M059J (cell line): Measurements from ENCODE around the gene PITPNC1. TPM values are rescaled to one million over a fixed set of nuclear protein-coding genes. Genes with fewer than 3 reads are reported as not detected.
"Not testable (repeated sequence)": the region's sequence is repeated elsewhere in the genome, so short reads cannot be mapped to it uniquely, and the experiment has no call there.

Source experiments
- DNase-seq: peaks from one replicate; pipeline ENCODE4 v3.0.0-alpha.2; 2012; ENCODE audit warnings: low read depth
- total RNA-seq: library from RNA; depleted of rRNA; stranded (reverse); fragments of >200 nt; shearing (Covaris generic); gene quantifications from 2 replicates; pipeline ENCODE4 v1.2.3, GENCODE V29; 2014

PITPNC1 gene
- total RNA-seq, 1 experiment from 2014 or later: 4.0 TPM

DNA sequence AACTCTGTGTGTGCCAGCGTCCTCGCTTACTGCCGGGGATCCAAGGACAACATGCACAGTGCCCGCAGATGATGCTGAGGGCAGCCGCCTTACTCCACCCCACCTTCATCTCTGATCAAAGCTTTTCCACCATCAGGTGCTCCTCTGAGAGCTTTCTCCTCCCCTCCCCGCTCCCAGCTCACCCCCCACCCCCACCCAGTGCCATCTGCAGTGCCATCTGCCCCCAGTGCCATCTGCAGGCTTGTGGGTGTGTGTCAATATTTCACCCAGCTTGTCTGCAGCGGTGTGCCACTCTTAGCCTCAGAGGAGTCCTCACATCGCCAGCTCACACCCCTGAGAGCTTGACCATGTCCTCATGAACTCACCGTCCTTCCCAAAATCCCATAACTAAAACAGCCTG, 242.5 kb downstream of the PITPNC1 start:
- no peak for DNase-seq

DNA sequence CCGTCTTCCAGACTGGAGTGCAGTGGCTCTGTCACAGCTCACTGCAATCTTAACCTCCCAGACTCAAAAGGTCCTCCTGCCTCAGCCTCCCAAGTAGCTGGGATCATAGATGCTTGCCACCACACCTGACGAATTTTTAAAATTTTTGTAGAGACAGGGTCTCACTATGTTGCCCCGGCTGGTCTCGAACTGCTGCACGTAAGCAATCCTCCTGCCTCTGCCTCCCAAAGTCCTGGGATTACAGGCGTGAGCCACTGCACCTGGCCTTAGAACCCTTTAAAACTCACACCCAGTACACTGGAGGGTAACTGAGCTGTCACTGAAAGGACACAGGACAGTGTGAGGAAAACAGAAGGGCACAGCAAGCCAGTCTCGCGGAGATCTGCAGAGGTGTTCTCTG, 243.0 kb downstream of the PITPNC1 start:
- DNase-seq: no peak

DNA sequence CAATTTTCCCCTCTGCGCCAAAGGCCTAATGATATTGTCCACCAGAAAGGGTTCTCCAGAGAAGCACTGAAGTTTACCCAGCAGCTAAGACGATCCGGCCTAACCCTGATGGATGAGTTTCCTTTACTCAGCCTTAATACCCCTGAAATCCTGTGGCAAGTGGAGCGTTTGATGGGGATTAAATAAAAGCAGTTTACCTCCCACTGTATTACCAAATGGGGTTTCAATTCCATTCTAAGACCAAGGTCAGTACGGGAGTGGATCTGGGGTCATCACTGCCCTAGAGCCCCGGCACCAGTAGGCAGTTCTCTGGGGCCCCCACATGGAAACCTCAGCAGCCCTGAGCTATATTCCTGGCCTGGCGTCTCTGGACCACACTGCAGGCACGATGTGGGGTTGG, 243.6 kb downstream of the PITPNC1 start:
- no peak for DNase-seq

GRCh38 chr17:67623767-67624166, 246.7 kb downstream of the PITPNC1 start:
- no peak for DNase-seq

GRCh38 chr17:67624886-67625656, 248.0 kb downstream of the PITPNC1 start:
- DNase-seq: peak; percentile 7

GRCh38 chr17:67625971-67626370, 248.9 kb downstream of the PITPNC1 start:
- no peak for DNase-seq

- DNase-seq: peak; percentile 32
Observed at GRCh38 chr17:67628580-67629013, 251.5 kb downstream of the PITPNC1 start.

DNA sequence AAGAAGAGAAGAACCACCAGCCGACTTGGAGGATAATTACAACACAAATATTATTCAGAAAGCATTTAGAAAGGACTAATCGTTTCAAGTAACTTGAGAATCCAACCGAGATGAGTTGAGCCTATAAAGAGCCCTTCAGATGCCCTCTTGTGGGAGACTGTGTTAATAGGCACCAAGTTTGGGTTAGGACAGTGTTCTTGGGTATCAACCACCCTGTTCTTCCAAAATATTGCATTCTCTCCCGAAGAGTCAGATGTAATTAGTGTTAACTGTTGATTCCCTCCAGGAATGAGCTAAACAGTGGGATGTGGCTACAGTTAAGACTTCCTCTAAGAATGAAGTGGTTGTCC, 252.9 kb downstream of the PITPNC1 start:
- DNase-seq: peak; percentile 53

- DNase-seq: not testable (repeated sequence)
Observed at GRCh38 chr17:67630836-67631235, 253.8 kb downstream of the PITPNC1 start.

- DNase-seq: no peak
Observed at GRCh38 chr17:67632141-67632540, 255.1 kb downstream of the PITPNC1 start.

DNA sequence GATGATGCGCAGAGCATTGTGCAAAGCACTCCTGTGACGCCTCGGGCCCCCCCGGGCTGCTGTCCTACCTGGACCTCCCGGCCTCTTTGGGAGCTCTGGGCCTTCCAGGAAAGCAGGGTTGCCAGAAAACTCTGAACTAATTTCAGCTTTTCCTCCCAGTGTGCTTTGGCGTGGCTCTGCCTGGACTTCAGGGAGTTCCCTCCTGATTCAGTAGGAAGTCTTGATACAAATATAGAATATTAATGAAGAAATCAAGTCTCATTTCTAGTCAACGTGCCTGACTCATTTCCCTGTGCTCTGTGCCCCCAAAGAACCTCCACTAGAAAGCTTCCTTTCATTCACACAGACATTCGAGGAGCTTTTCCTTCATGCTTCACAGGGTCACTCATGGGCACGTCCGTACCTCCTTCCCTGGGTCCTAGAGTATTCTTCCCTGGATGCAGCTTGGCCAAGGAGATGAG, 256.7 kb downstream of the PITPNC1 start:
- DNase-seq: no peak

GRCh38 chr17:67635681-67636080, 258.6 kb downstream of the PITPNC1 start:
- no peak for DNase-seq

- no peak for DNase-seq
Observed at GRCh38 chr17:67636312-67636711, 259.2 kb downstream of the PITPNC1 start.

DNA sequence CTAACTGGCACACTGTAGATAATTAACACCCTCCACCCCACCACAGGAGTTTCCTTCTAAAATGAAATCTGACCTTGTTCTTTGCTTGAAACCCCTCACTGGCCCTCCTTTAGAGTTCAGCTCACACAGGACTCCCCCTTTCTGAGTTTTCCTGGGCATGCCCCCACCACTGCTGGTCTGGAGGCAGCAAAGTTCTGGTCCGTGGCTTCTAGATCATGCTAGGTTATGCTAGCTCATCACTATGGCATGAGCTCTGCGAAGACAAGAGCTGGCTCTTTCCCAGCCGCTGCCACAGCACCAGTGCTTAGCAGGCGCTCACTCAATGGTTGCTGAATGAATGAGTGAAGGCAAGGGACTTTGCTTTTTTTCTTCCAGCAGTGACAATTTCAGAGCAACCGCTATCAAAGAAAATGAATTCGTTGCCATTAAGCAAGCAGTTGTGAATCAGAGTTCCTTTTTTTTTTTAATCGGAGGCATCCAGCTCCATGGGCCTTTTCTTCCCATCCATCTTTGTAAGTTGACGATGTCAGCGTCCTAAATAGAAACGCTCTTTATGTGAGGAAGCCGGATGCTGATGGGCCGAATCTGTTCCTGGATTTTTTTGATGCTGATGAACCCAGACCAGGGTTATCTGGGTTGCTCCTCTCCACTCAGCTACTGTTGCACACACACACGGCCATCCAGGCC, 259.9 kb downstream of the PITPNC1 start:
- DNase-seq: peak; percentile 20

DNA sequence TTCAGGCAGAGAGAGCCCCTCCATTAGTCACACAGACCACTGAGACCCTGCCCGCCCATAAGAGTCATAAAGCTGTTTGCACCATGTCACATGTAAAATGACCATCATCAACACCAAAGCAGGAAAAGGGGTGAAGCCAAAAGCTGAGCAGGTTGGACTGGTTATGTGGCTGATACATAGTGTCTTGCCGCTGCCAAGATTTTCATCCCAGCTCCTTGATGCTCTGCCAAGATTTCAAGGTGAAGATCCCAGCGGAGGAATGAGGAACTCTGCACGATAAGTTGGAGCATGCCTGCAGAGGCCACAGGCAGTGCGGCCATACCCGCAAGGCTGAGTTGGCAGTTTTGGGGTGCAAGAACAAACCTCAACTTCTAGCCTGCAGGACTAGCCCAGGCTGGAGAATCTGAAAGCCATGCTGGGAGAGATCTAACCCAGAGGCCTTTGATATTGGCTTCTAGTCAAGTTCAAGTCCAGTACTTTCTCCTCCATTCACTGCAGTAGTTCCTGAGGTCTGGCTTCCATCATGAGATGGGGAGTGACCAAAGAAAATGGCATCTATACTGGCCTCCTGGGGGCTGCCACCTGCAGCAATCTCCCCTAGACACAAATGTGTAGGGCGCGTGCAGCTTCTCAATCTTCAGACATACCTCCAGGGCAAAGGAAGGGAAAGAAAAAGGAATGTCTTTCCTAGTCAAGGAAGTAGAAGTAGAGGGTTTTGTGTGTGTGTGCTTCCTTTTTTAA, 261.0 kb downstream of the PITPNC1 start:
- DNase-seq: no peak

GRCh38 chr17:67638871-67639270, 261.8 kb downstream of the PITPNC1 start:
- no peak for DNase-seq

GRCh38 chr17:67639555-67639954, 262.5 kb downstream of the PITPNC1 start:
- no peak for DNase-seq

DNA sequence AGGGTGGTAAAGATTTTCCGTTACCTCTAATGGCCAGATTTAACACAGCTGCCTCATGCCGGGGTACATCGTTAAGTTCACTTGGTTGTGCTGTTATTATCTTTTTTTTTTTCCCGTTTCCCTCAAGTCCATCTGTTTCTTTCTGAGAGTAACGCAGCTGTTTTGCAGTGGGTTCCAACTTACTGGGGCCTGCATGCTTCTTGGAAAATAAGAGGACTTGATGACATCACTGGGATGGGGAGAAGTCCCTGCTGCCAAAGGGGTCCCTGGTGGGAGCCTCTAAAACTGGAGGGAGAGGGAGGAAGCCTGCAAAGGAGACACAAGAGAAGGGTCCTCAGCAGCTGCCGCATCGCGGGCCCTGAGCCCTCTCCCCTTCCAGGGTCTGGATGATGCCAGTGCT, 262.9 kb downstream of the PITPNC1 start:
- no peak for DNase-seq

DNA sequence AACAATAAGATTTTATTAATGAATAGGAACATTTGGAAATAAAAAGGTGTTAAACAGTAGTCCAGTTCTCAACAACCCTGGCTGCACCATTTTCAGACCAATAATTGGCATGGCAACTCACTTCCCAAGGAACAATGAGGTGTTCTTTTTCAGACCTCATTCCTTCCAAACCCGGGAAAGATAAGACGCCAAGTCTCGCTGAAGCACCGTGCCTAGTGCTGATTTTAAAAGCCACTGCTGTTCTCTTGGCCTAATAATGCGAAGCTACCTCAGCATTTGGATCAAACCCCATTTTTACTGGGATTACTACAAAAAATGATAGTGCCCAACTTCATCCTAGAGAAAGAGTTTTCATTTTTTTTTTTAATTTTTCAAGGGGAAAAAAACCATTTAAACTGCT, 265.4 kb downstream of the PITPNC1 start:
- no peak for DNase-seq

- DNase-seq: no peak
Observed at GRCh38 chr17:67644061-67644460, 267.0 kb downstream of the PITPNC1 start.

DNA sequence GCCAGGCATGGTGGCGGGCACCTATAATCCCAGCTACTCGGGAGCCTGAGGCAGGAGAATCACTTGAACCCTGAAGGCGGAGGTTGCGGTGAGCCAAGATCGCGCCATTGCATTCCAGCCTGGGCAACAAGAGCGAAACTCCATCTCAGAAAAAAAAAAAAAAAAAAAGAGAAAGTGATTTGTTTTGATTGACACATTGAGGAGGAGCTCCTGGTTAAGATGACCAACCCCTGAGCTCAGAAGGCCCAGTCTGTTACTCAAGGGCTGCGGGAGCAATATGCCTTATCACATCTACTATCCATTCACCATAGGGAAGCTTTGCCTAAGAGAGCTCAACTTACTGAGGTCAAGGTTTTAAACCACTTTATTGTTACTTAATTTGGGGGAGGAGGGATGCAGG, 268.1 kb downstream of the PITPNC1 start:
- not testable (repeated sequence) for DNase-seq

DNA sequence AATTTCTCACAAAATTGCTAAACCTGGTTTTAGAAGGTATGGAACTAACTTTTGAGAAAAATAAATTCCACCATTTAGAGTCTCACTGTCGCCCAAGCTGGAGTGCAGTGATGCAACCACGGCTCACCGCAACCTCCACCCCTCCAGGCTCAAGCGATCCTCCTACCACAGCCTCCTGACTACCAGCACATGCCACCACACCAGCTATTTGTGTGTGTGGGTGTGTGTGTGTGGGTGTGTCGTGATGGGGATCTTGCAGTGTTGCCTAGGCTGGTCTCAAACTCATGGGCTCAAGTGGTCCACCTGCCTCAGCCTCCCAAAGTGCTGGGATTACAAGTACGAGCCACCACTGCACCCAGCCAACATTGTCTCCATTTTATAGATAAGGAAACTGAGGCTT, 269.4 kb downstream of the PITPNC1 start:
- no peak for DNase-seq

DNA sequence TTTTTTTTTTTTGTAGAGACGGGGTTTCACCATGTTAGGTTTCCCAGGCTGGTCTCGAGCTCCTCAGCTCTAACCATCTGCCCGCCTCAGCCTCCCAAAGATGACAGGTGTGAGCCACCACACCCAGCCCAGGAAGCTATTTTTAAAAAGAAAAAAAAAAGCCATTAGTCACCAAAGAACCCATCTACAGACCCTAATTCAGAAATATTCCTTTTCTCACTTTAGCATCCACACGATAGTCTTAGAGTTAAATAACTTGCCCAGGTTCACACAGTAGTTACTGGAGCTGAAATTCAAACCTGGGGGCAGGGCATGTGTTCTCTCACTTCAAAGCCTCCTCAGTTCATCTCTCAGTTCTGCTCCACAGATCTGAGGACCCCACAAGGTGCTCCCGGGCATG, 270.4 kb downstream of the PITPNC1 start:
- no peak for DNase-seq
